Activated T-helper 1 cell treated with anti-CD3 and anti-CD28 coated beads, Interleukin-12 subunit alpha, Interleukin-12 subunit beta, Interleukin-2, Interleukin-4 antibody, amounts not matched to agents 30 ng/mL and 10 ng/mL and 1 ng/mL, durations not matched to agents 14 hours and 24 hours and 36 hours (primary cell): ENCODE measurements around the gene LMO1. TPM values are rescaled to one million over a fixed set of nuclear protein-coding genes. Genes with fewer than 3 reads are reported as not detected.

ENCODE experiments used
- DNase-seq: peaks from one replicate; pipeline ENCODE4 v3.0.0; 2021; ENCODE audit warnings: low spot score
- H3K27ac Mint-ChIP-seq: one replicate; pipeline ENCODE4 v1.8.0; 2021; ENCODE audit warnings: mild to moderate bottlenecking, mixed read lengths
- H3K27me3 Mint-ChIP-seq: one replicate; pipeline ENCODE4 v1.8.0; 2022; ENCODE audit warnings: mild to moderate bottlenecking, moderate library complexity, mixed read lengths; ENCODE audit not compliant: insufficient read depth
- H3K36me3 Mint-ChIP-seq: one replicate; pipeline ENCODE4 v1.8.0; 2021; ENCODE audit warnings: low read depth, mixed read lengths
- H3K4me1 Mint-ChIP-seq: one replicate; pipeline ENCODE4 v1.8.0; 2021; ENCODE audit warnings: low read depth, mixed read lengths
- H3K4me3 Mint-ChIP-seq: one replicate; pipeline ENCODE4 v1.8.0; 2021; ENCODE audit warnings: mild to moderate bottlenecking, moderate library complexity, mixed read lengths
- H3K9me3 Mint-ChIP-seq: one replicate; pipeline ENCODE4 v1.8.0; 2021; ENCODE audit warnings: mixed read lengths
- intact Hi-C: fragments of 100-400 bp; cut with micrococcal nuclease; formaldehyde crosslinking; loops from one replicate; pipeline ENCODE4 v1.15.1; 2024
- total RNA-seq: library from RNA; stranded (reverse); gene quantifications from 2 replicates; pipeline ENCODE4 v1.2.3, GENCODE V29; 2022

LMO1 gene
- total RNA-seq, 1 donor from 2014 or later, result not detected

- H3K9me3 Mint-ChIP-seq, result no peaks in the 10 kb centered on the region
- no peak overlapping the region for H3K27ac Mint-ChIP-seq
- H3K27me3 Mint-ChIP-seq, result peaks cover 11% of the 10 kb centered on the region
- no peak for DNase-seq
- no peaks in the 10 kb centered on the region for H3K36me3 Mint-ChIP-seq
- intact Hi-C loops, result no loop called here
- H3K4me3 Mint-ChIP-seq, result no peak overlapping the region
- peaks cover 16% of the 10 kb centered on the region for H3K4me1 Mint-ChIP-seq
Measured at GRCh38 chr11:8221917-8222495, 41.7 kb downstream of the LMO1 start.

- H3K4me3 Mint-ChIP-seq, result no peak overlapping the region
- DNase-seq, result no peak
- H3K4me1 Mint-ChIP-seq, result peaks cover 16% of the 10 kb centered on the region
- no peak overlapping the region for H3K27ac Mint-ChIP-seq
- no peaks in the 10 kb centered on the region for H3K36me3 Mint-ChIP-seq
- H3K27me3 Mint-ChIP-seq, result peaks cover 10% of the 10 kb centered on the region
- intact Hi-C loops, result no loop called here
- no peaks in the 10 kb centered on the region for H3K9me3 Mint-ChIP-seq
Measured at GRCh38 chr11:8221046-8221723, 42.5 kb downstream of the LMO1 start.

GRCh38 chr11:8220261-8221045 lies 43.2 kb downstream of the LMO1 start:
- Mint-ChIP-seq H3K36me3 (no peaks in the 10 kb centered on the region), H3K27me3 (peaks cover 10% of the 10 kb centered on the region), H3K27ac (no peak overlapping the region), H3K4me3 (no peak overlapping the region), H3K4me1 (peaks cover 14% of the 10 kb centered on the region), H3K9me3 (no peaks in the 10 kb centered on the region)
- intact Hi-C loops, result no loop called here
- no peak for DNase-seq

- peaks cover 12% of the 10 kb centered on the region for H3K4me1 Mint-ChIP-seq
- DNase-seq, result no peak
- H3K4me3 Mint-ChIP-seq, result no peak overlapping the region
- no peak overlapping the region for H3K27ac Mint-ChIP-seq
- no peaks in the 10 kb centered on the region for H3K36me3 Mint-ChIP-seq
- intact Hi-C loops, result no loop called here
- H3K9me3 Mint-ChIP-seq, result no peaks in the 10 kb centered on the region
- H3K27me3 Mint-ChIP-seq, result peaks cover 10% of the 10 kb centered on the region
Measured at GRCh38 chr11:8219257-8220021, 44.2 kb downstream of the LMO1 start.

GRCh38 chr11:8218840-8219239 lies 44.8 kb downstream of the LMO1 start:
- Mint-ChIP-seq H3K36me3 (no peaks in the 10 kb centered on the region), H3K27me3 (peaks cover 8% of the 10 kb centered on the region), H3K4me1 (peaks cover 12% of the 10 kb centered on the region), H3K4me3 (no peak overlapping the region), H3K9me3 (no peaks in the 10 kb centered on the region), H3K27ac (no peak overlapping the region)
- intact Hi-C loops, result no loop called here
- DNase-seq, result no peak

GRCh38 chr11:8218409-8218808 lies 45.3 kb downstream of the LMO1 start:
- DNase-seq, result no peak
- intact Hi-C loops, result no loop called here
- Mint-ChIP-seq H3K9me3 (no peaks in the 10 kb centered on the region), H3K4me1 (peaks cover 8% of the 10 kb centered on the region), H3K27ac (no peak overlapping the region), H3K4me3 (no peak overlapping the region), H3K27me3 (peaks cover 7% of the 10 kb centered on the region), H3K36me3 (no peaks in the 10 kb centered on the region)

GRCh38 chr11:8217926-8218325 lies 45.8 kb downstream of the LMO1 start:
- Mint-ChIP-seq H3K4me1 (peaks cover 6% of the 10 kb centered on the region), H3K4me3 (no peak overlapping the region), H3K27me3 (peaks cover 5% of the 10 kb centered on the region), H3K36me3 (no peaks in the 10 kb centered on the region), H3K27ac (no peak overlapping the region), H3K9me3 (no peaks in the 10 kb centered on the region)
- intact Hi-C loops, result no loop called here
- DNase-seq, result no peak

- intact Hi-C loops, result no loop called here
- no peaks in the 10 kb centered on the region for H3K4me1 Mint-ChIP-seq
- H3K27ac Mint-ChIP-seq, result no peak overlapping the region
- no peaks in the 10 kb centered on the region for H3K9me3 Mint-ChIP-seq
- H3K27me3 Mint-ChIP-seq, result peaks cover 5% of the 10 kb centered on the region
- H3K4me3 Mint-ChIP-seq, result no peak overlapping the region
- no peak for DNase-seq
- H3K36me3 Mint-ChIP-seq, result no peaks in the 10 kb centered on the region
Measured at GRCh38 chr11:8217136-8217535, 46.5 kb downstream of the LMO1 start.

GRCh38 chr11:8213376-8213775 lies 50.3 kb downstream of the LMO1 start:
- H3K9me3 Mint-ChIP-seq, result no peaks in the 10 kb centered on the region
- H3K27me3 Mint-ChIP-seq, result no peaks in the 10 kb centered on the region
- H3K36me3 Mint-ChIP-seq, result no peaks in the 10 kb centered on the region
- no peak overlapping the region for H3K27ac Mint-ChIP-seq
- DNase-seq, result no peak
- intact Hi-C loops, result no loop called here
- H3K4me3 Mint-ChIP-seq, result no peak overlapping the region
- no peaks in the 10 kb centered on the region for H3K4me1 Mint-ChIP-seq

GRCh38 chr11:8209208-8209807 lies 54.4 kb downstream of the LMO1 start:
- Mint-ChIP-seq H3K9me3 (no peaks in the 10 kb centered on the region), H3K27ac (no peak overlapping the region), H3K36me3 (no peaks in the 10 kb centered on the region), H3K4me1 (no peaks in the 10 kb centered on the region), H3K4me3 (no peak overlapping the region), H3K27me3 (peaks cover 7% of the 10 kb centered on the region)
- DNase-seq, result no peak
- intact Hi-C loops, result no loop called here

- Mint-ChIP-seq H3K27me3 (peaks cover 7% of the 10 kb centered on the region), H3K27ac (no peak overlapping the region), H3K36me3 (no peaks in the 10 kb centered on the region), H3K9me3 (no peaks in the 10 kb centered on the region), H3K4me1 (no peaks in the 10 kb centered on the region), H3K4me3 (no peak overlapping the region)
- no peak for DNase-seq
- intact Hi-C loops, result no loop called here
Measured at GRCh38 chr11:8207080-8208000, 56.3 kb downstream of the LMO1 start.
